ENCODE measurements around the gene GCNT4. TPM values are rescaled to one million over a fixed set of nuclear protein-coding genes. Genes with fewer than 3 reads are reported as not detected.

The GCNT4 gene
- total and polyA plus RNA-seq, 9 donors, result 0.04 to 1.8 (median 0.08) TPM; not detected in 1

GRCh38 chr5:75071100-75071499 lies 18.7 kb upstream of the GCNT4 start:
- Histone ChIP-seq H3K27me3 (ENCODE audit: control insufficient read depth, insufficient read depth, low read length) (no peaks in the 10 kb centered on the region), H3K27ac (ENCODE audit: low read length) (no peak overlapping the region), H3K36me3 (ENCODE audit: control insufficient read depth, insufficient read depth, low read length) (no peaks in the 10 kb centered on the region), H3K4me3 (ENCODE audit: low read length) (no peak overlapping the region), H3K9me3 (replicated peaks; ENCODE audit: control insufficient read depth, low read depth, low read length) (no peaks in the 10 kb centered on the region), H3K4me1 (ENCODE audit: control insufficient read depth, insufficient read depth, low read length) (no peaks in the 10 kb centered on the region)
- DNase-seq, result no peak

GRCh38 chr5:75067434-75067833 lies 15.1 kb upstream of the GCNT4 start:
- Histone ChIP-seq H3K4me1 (ENCODE audit: control insufficient read depth, insufficient read depth, low read length) (no peaks in the 10 kb centered on the region), H3K27me3 (ENCODE audit: control insufficient read depth, insufficient read depth, low read length) (no peaks in the 10 kb centered on the region), H3K9me3 (replicated peaks; ENCODE audit: control insufficient read depth, low read depth, low read length) (no peaks in the 10 kb centered on the region), H3K36me3 (ENCODE audit: control insufficient read depth, insufficient read depth, low read length) (no peaks in the 10 kb centered on the region), H3K4me3 (ENCODE audit: low read length) (no peak overlapping the region), H3K27ac (ENCODE audit: low read length) (no peak overlapping the region)
- no CpG with 5 or more reads among the region's 3 CpGs for WGBS (ENCODE audit: insufficient coverage)
- no peak for DNase-seq

- DNase-seq, result no peak
- Histone ChIP-seq H3K4me3 (ENCODE audit: low read length) (no peak overlapping the region), H3K27me3 (ENCODE audit: control insufficient read depth, insufficient read depth, low read length) (no peaks in the 10 kb centered on the region), H3K4me1 (ENCODE audit: control insufficient read depth, insufficient read depth, low read length) (no peaks in the 10 kb centered on the region), H3K9me3 (replicated peaks; ENCODE audit: control insufficient read depth, low read depth, low read length) (no peaks in the 10 kb centered on the region), H3K36me3 (ENCODE audit: control insufficient read depth, insufficient read depth, low read length) (no peaks in the 10 kb centered on the region), H3K27ac (ENCODE audit: low read length) (no peak overlapping the region)
- WGBS (ENCODE audit: insufficient coverage), result 80% methylated on average over 1 of the region's 2 CpGs
Observed at GRCh38 chr5:75062925-75063531, 10.7 kb upstream of the GCNT4 start.

- DNase-seq, result no peak
- peaks cover 5% of the 10 kb centered on the region for H3K27me3 ChIP-seq (ENCODE audit: control insufficient read depth, insufficient read depth, low read length)
Observed at GRCh38 chr5:75059912-75060545, 7.7 kb upstream of the GCNT4 start.

GRCh38 chr5:75058986-75059535 lies 6.7 kb upstream of the GCNT4 start:
- peaks cover 11% of the 10 kb centered on the region for H3K27me3 ChIP-seq (ENCODE audit: control insufficient read depth, insufficient read depth, low read length)
- DNase-seq, result no peak
- peaks cover 6% of the 10 kb centered on the region for H3K4me1 ChIP-seq (ENCODE audit: control insufficient read depth, insufficient read depth, low read length)
- H3K9me3 ChIP-seq (replicated peaks; ENCODE audit: control insufficient read depth, low read depth, low read length), result no peaks in the 10 kb centered on the region
- H3K36me3 ChIP-seq (ENCODE audit: control insufficient read depth, insufficient read depth, low read length), result no peaks in the 10 kb centered on the region
- 80% methylated on average over 2 of the region's 3 CpGs for WGBS (ENCODE audit: insufficient coverage)
- H3K27ac ChIP-seq (ENCODE audit: low read length), result no peak overlapping the region
- H3K4me3 ChIP-seq (ENCODE audit: low read length), result no peak overlapping the region

More at GRCh38 chr5:75059912-75060545, 7.7 kb upstream of the GCNT4 start:
- Histone ChIP-seq H3K36me3 (ENCODE audit: control insufficient read depth, insufficient read depth, low read length) (no peaks in the 10 kb centered on the region), H3K27ac (ENCODE audit: low read length) (no peak overlapping the region), H3K4me1 (ENCODE audit: control insufficient read depth, insufficient read depth, low read length) (no peaks in the 10 kb centered on the region), H3K9me3 (replicated peaks; ENCODE audit: control insufficient read depth, low read depth, low read length) (no peaks in the 10 kb centered on the region), H3K4me3 (ENCODE audit: low read length) (no peak overlapping the region)
- 73% methylated on average over 3 of the region's 4 CpGs for WGBS (ENCODE audit: insufficient coverage)

- Histone ChIP-seq H3K4me1 (ENCODE audit: control insufficient read depth, insufficient read depth, low read length) (peaks cover 8% of the 10 kb centered on the region), H3K36me3 (ENCODE audit: control insufficient read depth, insufficient read depth, low read length) (no peaks in the 10 kb centered on the region), H3K4me3 (ENCODE audit: low read length) (no peak overlapping the region), H3K27ac (ENCODE audit: low read length) (no peak overlapping the region), H3K9me3 (replicated peaks; ENCODE audit: control insufficient read depth, low read depth, low read length) (no peaks in the 10 kb centered on the region), H3K27me3 (ENCODE audit: control insufficient read depth, insufficient read depth, low read length) (peaks cover 15% of the 10 kb centered on the region)
- WGBS (ENCODE audit: insufficient coverage), result 25% methylated on average over 1 of the region's 2 CpGs
- DNase-seq, result no peak
Observed at GRCh38 chr5:75057561-75057960, 5.2 kb upstream of the GCNT4 start.

GRCh38 chr5:75055727-75056144 lies 3.4 kb upstream of the GCNT4 start:
- Histone ChIP-seq H3K27ac (ENCODE audit: low read length) (no peak overlapping the region), H3K36me3 (ENCODE audit: control insufficient read depth, insufficient read depth, low read length) (no peaks in the 10 kb centered on the region), H3K4me1 (ENCODE audit: control insufficient read depth, insufficient read depth, low read length) (peaks cover 13% of the 10 kb centered on the region), H3K9me3 (replicated peaks; ENCODE audit: control insufficient read depth, low read depth, low read length) (no peaks in the 10 kb centered on the region), H3K4me3 (ENCODE audit: low read length) (no peak overlapping the region), H3K27me3 (ENCODE audit: control insufficient read depth, insufficient read depth, low read length) (peaks cover 31% of the 10 kb centered on the region)
- DNase-seq, result no peak
- WGBS (ENCODE audit: insufficient coverage), result 88% methylated on average over 1 of the region's 1 CpG

GRCh38 chr5:75054134-75054930 lies 2.0 kb upstream of the GCNT4 start:
- H3K9me3 ChIP-seq (replicated peaks; ENCODE audit: control insufficient read depth, low read depth, low read length), result no peaks in the 10 kb centered on the region
- no peaks in the 10 kb centered on the region for H3K36me3 ChIP-seq (ENCODE audit: control insufficient read depth, insufficient read depth, low read length)
- H3K27me3 ChIP-seq (ENCODE audit: control insufficient read depth, insufficient read depth, low read length), result peaks cover 36% of the 10 kb centered on the region
- H3K27ac ChIP-seq (ENCODE audit: low read length), result peak overlapping the region; percentile 62
- DNase-seq, result peak; percentile 55
- WGBS (ENCODE audit: insufficient coverage), result 10% methylated on average over 16 of the region's 28 CpGs
- H3K4me3 ChIP-seq (ENCODE audit: low read length), result peak overlapping the region; percentile 65
- peaks cover 13% of the 10 kb centered on the region for H3K4me1 ChIP-seq (ENCODE audit: control insufficient read depth, insufficient read depth, low read length)

GRCh38 chr5:75053304-75054133 lies 1.2 kb upstream of the GCNT4 start:
- H3K4me1 ChIP-seq (ENCODE audit: control insufficient read depth, insufficient read depth, low read length), result peaks cover 13% of the 10 kb centered on the region
- peaks cover 36% of the 10 kb centered on the region for H3K27me3 ChIP-seq (ENCODE audit: control insufficient read depth, insufficient read depth, low read length)
- H3K9me3 ChIP-seq (replicated peaks; ENCODE audit: control insufficient read depth, low read depth, low read length), result no peaks in the 10 kb centered on the region
- DNase-seq, result peak; percentile 71
- H3K36me3 ChIP-seq (ENCODE audit: control insufficient read depth, insufficient read depth, low read length), result no peaks in the 10 kb centered on the region
- WGBS (ENCODE audit: insufficient coverage), result under 1% methylated on average over 88 of the region's 95 CpGs
- peak overlapping the region; percentile 62 for H3K27ac ChIP-seq (ENCODE audit: low read length)
- peak overlapping the region; percentile 65 for H3K4me3 ChIP-seq (ENCODE audit: low read length)

- Histone ChIP-seq H3K36me3 (ENCODE audit: control insufficient read depth, insufficient read depth, low read length) (no peaks in the 10 kb centered on the region), H3K27me3 (ENCODE audit: control insufficient read depth, insufficient read depth, low read length) (peaks cover 36% of the 10 kb centered on the region), H3K9me3 (replicated peaks; ENCODE audit: control insufficient read depth, low read depth, low read length) (no peaks in the 10 kb centered on the region), H3K4me3 (ENCODE audit: low read length) (peak overlapping the region; percentile 65), H3K4me1 (ENCODE audit: control insufficient read depth, insufficient read depth, low read length) (peaks cover 13% of the 10 kb centered on the region), H3K27ac (ENCODE audit: low read length) (no peak overlapping the region)
- under 1% methylated on average over 40 of the region's 40 CpGs for WGBS (ENCODE audit: insufficient coverage)
- DNase-seq, result no peak
Observed at GRCh38 chr5:75053054-75053303, 621 bp upstream of the GCNT4 start.

Data from muscle of leg (tissue), 11 donors.